HG02642 (cell line): ENCODE data around the gene SLC2A6.

Experiments used
- ATAC-seq: cut with Tn5 transposase; IDR thresholded peaks from one replicate; pipeline ENCODE4 v1.9.1; 2021; ENCODE audit warnings: mild to moderate bottlenecking; ENCODE audit not compliant: unreplicated experiment, poor library complexity

Gene SLC2A6

DNA sequence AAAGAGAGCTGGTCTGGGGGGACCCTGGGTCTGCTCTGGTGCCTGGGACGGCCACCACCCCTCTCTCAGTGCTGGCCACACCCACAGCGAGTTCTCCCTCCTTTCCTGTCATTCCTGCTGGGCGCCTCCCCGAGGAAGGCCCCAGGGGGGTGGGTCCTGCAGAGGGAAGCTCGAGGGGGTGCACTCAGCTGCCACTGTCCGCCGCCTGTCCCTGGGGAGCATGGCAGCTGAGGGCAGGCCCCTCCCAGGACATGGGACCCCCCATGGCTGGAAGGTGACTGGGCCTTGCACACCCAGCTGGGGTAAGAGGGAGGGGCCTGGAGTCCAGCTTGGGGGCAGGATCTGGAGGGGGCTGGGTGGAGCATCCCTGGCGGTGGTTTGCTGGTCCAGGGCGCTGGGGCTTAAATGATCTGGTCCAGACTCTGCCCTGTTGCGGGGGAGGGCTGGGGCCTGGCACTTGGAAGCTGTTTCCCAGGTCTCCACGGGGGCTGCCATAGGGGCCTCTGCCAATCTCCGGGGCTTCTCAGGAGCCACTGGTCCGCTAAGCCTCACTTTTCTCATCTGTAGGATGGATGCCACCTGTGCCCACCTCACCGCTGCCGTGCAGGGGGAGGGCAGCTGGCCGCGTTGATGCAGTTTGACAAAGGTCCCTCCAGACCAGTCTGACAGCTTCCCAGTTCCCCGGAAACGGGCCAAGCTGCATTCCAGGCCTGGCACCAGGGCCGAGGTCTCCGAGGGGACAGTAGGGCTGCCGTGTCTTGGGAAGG is 6.0 kb upstream of the SLC2A6 start:
- ATAC-seq: no peak

DNA sequence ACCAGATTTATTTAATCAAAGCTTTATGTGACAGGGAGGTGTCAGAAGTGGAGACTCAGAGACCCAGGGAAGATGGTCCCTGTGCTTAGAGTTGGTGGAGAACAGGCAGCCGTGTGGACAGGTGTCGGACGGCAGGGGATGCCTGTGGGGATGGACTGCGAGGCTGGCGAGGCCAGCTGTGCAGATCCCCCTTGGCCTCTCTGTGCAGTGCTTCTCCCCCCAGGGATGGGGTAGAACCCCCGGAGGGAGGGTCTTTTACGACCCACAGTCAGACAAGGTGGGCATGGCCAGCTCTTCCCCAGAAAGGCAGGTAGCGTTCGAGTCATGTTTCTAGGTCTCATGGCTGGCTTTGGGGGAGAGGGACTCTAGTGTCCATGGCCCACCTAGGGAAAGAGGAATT is 4.7 kb upstream of the SLC2A6 start:
- no peak for ATAC-seq

DNA sequence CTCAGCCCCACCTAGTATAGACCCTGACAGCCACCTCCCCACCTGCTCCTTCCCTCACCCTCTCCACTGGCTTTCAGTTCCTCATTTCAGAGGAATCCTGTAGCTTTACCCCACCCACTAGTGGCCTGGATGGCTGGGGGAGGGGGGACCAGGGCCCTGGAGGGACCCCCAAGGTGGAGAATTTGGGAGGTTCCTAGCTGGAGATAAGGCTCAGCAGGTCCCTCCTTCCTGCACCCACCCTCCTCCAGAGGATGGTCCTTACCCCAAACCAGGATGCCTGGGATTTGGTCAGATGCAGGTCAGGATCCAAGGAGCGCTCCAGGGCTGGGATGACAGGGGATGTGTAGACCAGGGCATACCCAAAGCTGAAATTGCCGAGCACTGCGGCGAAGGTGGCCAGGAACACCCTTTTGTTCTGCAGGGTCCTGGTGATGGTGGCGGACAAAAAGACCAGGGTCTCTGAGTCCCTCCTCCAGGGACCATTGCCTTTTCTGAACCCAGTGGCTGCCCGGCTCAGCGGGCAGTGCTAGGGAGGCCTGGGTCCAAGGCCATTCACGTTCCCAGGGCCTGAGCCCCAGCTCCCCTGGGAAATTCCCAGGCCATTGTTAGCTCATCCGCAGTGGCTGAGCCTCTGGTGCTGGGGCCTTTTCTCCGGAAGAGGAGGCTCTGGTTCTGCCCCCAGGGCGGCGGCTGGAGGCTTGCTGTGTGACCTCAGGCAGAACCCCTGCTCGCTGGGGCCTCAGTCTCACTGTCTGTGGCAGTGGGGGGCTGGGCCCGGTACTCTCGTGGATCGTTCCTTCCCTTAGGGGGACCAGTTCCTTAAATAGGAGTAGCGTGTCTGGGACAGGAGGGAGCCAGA is 678 bp downstream of the SLC2A6 start:
- peak; percentile 36 for ATAC-seq

DNA sequence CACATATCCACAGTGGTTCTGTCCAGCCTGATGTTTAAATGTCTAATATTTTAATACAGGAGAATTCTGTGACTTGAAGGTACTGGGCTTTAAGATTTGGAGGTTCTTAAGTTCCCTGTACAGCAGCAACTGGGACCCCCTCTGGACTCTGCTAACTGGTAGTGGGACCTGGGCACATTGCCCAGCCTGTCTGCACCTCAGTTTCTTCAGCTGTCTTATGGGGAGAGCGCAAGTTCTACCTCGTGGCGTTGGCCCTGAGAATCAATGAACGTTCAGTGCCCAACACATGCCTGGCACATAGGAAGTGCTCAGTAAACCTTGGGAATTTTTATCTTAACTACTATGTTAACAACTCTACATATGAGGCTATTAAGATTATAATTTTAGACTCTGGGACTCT is 1.4 kb downstream of the SLC2A6 start:
- no peak for ATAC-seq

DNA sequence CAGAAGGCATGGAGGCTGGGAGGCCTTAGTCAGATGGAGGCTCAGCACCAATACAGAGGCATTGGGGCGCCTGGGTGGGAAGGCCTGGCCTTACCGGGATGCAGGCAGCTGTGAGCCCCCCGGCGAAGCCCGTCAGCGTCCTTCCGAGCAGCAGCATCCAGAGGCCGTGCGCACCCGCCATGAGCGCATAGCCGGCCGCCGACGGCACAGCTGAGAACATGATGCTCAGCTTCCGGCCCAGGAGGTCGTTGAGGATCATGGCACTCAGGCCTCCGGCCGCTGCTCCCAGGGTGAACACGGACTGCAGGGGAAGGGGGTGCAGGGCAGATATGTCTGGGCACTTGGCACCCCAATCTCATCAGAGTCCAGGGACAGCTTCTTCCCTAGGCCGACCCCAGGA is 2.0 kb downstream of the SLC2A6 start:
- ATAC-seq: no peak

DNA sequence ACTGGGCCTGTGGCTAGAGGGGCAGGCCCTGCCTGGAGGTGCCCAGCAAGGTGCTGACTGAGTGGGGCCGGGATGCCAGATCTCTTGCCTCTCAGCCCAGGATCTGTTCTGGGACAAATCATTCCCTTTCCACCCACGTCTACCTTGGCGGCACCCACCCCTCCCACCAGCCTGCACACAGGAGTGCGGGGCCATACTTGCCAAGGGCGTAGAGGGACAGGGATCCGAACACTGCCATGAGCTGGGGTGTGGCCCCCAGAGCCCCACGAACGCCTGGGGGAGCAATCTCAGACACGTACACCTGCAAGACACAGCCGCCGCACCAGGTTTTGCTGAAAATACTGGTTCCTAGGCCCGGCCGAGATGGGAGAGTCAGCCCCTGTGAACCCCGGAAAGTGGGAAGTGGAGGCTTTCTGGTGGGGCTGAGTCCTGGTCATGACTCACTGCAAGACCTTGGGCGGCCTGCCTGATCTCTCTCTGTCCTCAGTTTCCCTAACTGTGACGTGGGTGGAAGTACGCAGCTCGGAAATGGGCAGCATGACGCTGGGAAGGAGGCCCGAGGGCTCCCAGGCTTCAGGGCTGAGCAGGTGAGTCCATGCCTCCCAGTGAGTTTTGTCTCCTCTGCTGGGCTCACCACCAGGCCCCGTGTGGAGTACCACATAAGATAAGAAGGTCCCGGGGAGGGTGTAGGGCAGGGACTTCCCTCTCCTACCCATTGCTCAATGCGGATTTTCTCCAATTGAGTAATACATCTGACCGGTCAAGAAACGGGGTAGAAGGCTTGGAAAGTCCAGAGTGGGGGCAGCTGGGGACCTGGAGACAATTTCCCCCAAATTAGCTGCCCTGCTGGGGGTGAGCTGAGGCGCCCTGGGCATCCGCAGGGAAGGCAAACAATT is 2.6 kb downstream of the SLC2A6 start:
- ATAC-seq: no peak

DNA sequence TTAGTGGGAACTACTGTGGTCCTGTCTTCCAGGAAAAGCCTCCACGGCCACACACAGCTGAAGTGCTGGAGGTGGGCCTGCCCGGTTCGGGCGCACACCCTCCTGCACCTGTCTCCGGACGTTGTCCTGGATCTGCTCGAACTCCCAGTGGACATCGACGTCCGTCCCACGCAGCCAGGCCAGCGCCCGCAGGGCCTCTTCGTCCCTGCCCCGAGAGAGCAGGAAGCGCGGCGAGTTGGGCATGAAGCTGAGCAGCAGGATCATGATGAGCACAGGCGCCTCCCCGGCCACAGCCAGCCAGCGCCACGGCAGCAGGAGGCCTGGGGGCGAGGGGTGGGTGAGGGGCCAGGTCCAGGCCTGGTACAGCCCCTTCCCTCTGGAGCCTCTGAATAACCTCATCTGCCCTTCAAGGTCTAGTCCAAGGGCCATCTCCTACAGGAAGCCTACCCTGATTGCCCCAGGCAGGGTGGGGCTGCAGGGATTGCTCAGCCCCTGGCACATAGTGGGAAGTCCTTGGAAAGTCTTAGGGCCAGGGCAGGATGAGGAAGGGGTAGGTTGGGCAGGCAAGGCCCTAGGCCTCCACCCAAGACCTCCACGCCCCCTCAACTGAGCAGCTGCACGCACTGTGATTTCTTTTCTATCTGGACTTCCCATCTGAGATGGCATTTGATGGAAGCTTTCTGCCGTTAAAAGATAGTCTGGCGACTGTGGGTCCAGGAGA is 3.4 kb downstream of the SLC2A6 start:
- no peak for ATAC-seq

DNA sequence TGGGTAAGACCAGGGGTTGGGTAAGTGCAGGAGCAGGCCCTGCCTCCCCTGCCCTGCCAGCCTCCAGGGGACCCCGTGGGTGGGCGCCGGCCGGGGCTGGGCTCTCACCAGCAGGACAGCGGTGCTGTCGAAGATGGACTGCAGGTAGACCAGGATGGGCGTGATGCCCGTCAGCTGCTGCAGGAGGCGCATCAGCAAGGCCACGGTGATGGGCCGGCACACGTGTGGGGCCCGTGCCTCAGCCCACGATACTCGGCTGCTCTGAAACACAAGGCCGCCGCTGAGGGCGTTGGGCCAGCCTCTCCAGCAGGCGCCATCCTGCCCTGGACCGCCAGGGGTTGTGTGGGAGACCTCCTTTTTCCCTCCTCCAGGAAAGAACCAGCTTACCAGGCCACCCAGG is 4.0 kb downstream of the SLC2A6 start:
- ATAC-seq: no peak

DNA sequence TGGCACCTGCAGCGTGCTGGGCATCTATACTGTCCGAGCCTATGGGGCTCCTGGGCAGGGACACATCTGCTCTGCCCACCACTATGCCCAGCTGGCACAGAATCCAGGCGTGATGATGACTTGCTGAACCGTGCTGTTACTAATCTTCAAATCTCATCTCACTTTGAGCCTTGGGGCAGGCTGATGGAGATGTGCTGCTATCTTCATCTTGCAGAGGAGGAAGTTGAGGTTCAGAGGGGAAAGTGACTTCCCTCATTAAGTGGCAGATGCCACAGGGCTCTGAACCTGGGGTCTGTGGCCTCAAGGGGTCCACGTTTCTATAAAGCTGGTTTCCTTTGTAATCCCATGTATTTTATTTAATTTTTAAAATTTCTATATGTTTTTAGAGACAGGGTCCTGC is 4.7 kb downstream of the SLC2A6 start:
- no peak for ATAC-seq

DNA sequence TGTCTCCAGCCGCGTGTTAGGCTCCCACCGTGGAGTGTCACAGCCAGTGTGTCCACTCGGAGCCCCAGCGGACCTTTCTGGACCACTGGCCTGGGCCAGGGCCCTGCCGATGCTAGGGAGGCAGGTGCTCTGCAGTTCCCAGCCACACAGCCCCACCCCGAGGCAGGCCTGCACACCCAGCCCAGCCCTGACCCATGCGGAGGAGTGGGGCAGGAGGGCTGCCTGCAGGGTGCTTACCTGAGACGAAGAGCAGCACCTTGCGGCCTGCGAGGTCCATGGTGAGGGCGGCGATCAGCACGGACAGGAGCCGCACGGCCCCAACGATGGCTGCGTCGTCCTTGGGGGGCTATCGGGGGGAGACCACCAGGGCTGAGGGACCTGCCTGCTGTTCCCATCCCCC is 5.2 kb downstream of the SLC2A6 start:
- ATAC-seq: no peak

DNA sequence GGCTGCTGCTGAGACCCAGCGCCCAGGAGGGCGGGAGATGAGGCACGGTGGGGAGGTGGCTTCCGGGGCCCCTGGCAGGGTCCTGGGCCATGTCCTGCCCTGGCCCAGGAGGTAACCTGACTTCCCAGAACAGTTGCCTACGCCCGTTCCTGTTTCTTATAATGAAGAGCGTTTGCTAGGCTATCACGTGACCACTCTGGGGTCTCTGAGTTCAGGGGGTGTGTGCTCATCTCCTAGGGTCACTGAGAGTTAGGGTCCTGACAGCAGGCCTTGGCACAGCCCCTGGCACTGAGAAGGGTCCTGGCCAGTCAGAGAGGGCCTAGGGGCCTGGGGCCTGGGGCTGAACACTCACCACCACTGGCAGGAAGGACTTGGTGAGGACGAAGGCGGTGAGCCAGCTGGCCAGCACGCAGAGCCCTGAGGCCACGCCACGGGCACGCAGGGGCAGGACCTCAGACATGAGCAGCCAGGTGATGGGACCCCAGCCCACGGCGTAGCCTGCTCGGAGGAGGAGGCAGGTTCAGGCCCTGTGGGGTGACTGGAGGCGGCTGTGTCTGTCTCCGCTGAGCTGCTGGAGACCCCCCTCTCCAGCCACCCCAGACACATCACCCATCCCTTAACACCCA is 6.0 kb downstream of the SLC2A6 start:
- ATAC-seq: no peak

DNA sequence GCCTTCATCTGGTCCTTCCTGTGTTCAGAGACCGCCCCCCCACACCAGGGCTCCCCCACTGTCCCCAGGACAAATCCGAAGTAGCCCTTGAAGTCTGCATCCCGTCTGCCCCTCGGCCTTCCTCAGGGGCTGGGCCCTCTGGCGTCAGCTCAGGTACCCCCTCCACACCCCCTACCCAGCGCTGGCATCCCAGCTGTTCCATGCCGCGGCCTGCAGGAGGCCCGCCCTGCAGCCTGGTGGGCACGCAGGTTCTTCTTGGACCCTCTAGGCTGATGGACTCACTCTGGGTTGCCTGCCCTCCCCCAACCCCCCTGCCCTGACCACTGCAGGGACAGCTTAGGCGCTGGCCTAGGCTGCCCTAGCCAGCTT is 6.6 kb downstream of the SLC2A6 start:
- ATAC-seq: no peak

DNA sequence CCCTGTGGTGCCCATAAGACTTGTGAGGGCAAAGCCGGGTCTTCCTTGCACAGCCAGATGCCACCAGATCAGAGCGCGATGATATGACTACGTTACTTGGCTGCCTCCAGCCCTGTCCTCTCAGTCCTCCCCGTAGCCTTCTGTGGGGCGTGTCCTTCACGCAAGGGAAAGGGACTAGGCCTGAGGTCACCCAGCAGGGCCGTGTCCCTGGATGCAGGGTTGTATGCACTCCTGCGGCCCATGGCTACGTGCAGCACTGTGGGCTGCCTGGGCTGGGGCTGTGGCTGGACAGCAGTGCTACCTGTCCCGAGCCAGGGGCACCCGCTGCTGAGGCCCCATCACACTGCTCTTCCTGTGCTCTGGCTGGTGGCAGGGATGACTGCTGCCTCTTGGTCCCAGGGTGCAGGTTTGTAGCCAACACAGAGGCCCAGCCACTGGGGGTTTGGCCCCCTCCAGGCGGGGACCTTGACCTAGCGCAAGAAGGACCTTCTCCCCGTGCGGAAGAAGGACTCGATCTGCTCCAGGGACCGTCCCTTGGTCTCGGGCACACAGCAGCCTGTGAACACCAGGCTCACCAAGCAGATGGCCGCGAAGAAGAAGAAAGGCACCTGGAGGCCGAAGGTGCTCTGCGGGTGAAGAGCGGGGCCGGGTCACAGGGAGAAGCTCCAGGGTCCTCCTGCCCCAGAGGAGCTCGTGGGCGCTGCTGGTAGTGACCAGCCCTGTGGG is 7.2 kb downstream of the SLC2A6 start:
- ATAC-seq: no peak

DNA sequence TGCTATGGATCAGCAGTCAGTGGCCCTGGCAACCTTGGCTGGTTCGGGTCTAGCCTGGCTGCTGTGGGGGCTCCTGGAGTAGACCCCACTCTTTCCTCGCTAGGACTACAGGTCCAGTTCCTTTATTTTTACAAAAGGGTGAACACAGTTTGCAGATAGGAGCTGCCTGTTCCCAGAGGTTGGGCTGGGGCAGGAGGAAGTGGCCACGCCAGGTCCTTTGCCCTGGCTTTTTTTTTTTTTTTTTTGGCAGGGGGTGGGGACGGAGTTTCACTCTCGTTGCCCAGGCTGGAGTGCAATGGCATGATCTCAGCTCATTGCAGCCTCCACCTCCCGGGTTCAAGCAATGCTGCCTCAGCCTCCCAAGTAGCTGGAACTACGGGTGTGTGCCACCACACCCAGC is 7.9 kb downstream of the SLC2A6 start:
- no peak for ATAC-seq

DNA sequence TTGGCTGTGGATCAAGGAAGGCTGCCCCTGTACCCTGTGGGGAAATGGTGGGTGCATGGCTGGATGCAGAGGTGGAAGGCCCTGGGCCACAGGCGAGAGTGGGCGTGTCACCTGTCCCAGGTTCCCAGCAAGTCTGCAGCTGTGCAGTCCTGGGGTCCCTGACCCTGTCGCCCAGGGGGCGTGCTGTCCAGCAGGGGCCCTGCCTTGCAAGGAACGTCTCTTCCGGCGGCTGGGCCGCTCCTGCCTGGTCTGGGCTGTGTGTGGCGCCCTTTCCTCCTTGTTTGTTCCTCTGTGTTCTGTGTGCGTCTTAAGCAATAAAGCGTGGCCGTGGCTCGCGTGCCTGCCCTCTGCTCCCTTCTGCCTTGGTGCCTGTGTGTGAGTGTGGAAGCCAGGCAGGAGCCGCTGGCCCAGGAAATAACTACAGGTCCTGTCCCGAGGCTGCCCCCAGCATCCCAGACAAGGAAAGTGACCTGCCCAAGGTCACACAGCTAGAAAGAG is 8.4 kb downstream of the SLC2A6 start:
- ATAC-seq: no peak

DNA sequence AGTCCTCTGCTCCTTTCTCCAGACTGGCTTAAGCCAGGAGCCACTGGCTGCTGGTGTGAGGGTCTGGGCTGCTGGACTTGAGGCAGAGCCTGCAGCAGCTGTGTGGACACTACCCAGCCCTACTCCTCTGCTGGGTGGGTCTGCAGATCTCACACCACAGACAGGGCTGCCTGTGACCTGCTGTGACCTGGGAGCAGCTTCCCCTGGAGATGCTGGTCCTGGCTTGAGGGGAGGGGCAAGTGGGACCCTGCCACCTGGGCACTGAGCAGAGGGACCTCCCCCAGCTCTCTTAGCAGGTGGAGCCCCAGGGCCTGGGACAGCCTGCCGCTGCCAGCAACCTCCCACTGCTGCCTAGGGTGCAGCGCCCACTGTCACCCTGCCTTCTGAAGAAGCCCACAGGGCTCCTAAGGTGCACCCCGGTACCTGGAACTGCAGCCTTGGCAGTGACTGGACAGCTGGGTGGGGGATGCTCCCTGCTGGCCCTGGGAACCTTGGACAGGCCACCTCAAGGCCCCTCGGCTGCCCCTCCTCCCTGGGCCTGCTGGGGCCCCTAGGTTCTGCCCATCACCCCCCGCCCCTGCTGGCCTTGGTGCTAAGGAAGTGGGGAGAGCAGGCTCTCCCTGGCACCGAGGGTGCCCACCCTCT is 10.0 kb downstream of the SLC2A6 start:
- ATAC-seq: no peak

DNA sequence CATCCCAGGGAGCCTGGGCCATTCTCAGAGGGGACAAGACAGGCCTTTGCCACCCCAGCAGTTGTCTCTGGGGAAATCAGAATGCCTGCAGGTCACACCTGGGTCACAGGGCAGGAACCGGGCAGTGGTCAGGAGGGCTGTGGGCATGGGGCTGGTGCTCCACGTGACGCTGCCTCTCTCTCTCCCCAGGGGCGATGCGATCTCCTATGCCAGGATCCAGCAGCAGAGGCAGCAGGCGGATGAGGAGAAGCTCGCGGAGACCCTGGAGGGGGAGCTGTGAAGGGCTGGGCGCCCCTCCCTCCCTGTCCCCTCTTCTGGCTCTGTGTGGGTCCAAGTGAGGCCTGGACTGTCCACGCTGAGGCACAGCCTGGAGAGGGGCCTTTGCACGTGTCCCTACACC is 10.5 kb downstream of the SLC2A6 start:
- no peak for ATAC-seq

DNA sequence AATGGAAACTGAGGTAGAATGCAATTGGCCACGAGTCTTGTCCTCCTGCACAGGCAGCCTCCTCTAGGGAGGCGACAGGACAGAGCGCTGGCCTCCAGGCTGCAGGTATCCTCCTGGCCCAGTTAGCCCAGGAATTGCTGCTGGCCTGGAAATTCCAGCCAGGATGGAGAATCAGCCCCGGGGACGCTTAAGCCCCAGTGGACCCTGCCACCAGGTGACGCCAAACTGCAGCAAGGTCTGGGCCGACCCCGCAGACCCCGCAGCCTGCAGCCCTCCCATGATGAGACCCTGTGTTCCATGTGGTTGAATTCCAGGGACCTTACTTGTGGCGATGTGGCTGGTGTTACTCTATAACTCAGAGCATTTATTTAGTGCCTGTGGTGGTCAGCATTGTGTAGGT is 11.8 kb downstream of the SLC2A6 start:
- ATAC-seq: no peak
